GM12878 (cell line): Measurements from ENCODE around the gene VDR. TPM values are rescaled to one million over a fixed set of nuclear protein-coding genes. Genes with fewer than 3 reads are reported as not detected.
A peak's percentile ranks its signal among the peaks of the same experiment; 100 is the strongest.

Experiments used
- ATAC-seq: fragments of 200-7000 bp; cut with Tn5 transposase; 3 replicates; pipeline ENCODE4 v1.9.1; 2020; ENCODE audit warnings: mild to moderate bottlenecking, moderate library complexity
- BruUV-seq: library from RNA; stranded (reverse); fragments of 400-500 nt; replicated peaks from 2 replicates; lab custom pipeline; 2021; lab: Mats Ljungman, UMichigan
- CTCF ChIA-PET: fragments of 300-600 bp; sonication (Branson Sonifier 250); formaldehyde crosslinking; extraction: SDS; loops from one replicate; lab custom pipeline; 2021; ENCODE audit warnings: inconsistent platforms; lab: Yijun Ruan, JAX
- POLR2A ChIA-PET: fragments of 350-600 bp; formaldehyde crosslinking; extraction: SDS; loops from one replicate; lab custom pipeline; 2021; ENCODE audit warnings: inconsistent platforms; lab: Charles Lee
- RAD21 ChIA-PET: fragments of 300-600 bp; sonication (Branson Sonifier 250); formaldehyde crosslinking; loops from one replicate; lab custom pipeline; 2023; ENCODE audit warnings: antibody characterized with exemption; ENCODE audit not compliant: unreplicated experiment; lab: Charles Lee
- SMC1A ChIA-PET: fragments of 300-600 bp; sonication (Branson Sonifier 250); formaldehyde crosslinking; loops from one replicate; lab custom pipeline; 2023; ENCODE audit not compliant: unreplicated experiment, uncharacterized antibody; lab: Charles Lee
- DNase-seq: peaks from one replicate; pipeline ENCODE4 v3.0.0-alpha.2; 2011; ENCODE audit warnings: low read depth, low spot score
- FAIRE-seq: peaks from 3 replicates; lab custom pipeline; 2011; peaks lifted over from hg19 to GRCh38; lab: Jason Lieb, UNC
- H2AFZ ChIP-seq: 2 replicates; pipeline ENCODE4 v1.6.0; 2011; ENCODE audit warnings: low read depth, low read length, control low read depth; ENCODE audit not compliant: control insufficient read depth
- H3K27ac ChIP-seq: 2 replicates; pipeline ENCODE4 v1.5.1; 2011; ENCODE audit warnings: control low read depth; ENCODE audit not compliant: control insufficient read depth, insufficient read depth
- H3K27me3 ChIP-seq, 2 experiments: replicated peaks in 1 of 2; 2 replicates each; pipeline versions ENCODE4 v1.6.0 to v1.6.1; 2011; ENCODE audit warnings: low read length in 1 of 2; ENCODE audit not compliant: control insufficient read depth in 2 of 2, insufficient read depth in 2 of 2
- H3K36me3 ChIP-seq, 2 experiments: 2 replicates each; pipeline ENCODE4 v1.5.1; 2011; ENCODE audit warnings: low read length in 1 of 2; ENCODE audit not compliant: control insufficient read depth in 2 of 2, insufficient read depth in 2 of 2
- H3K4me1 ChIP-seq: 2 replicates; pipeline ENCODE4 v1.6.1; 2011; ENCODE audit warnings: mild to moderate bottlenecking, low read length, moderate library complexity, mixed read lengths; ENCODE audit not compliant: control insufficient read depth, insufficient read depth
- H3K4me2 ChIP-seq: 2 replicates; pipeline ENCODE4 v1.6.0; 2011; ENCODE audit warnings: control low read depth; ENCODE audit not compliant: control insufficient read depth, insufficient read depth
- H3K4me3 ChIP-seq: fragments of 200-600 bp; sonication (generic); 2 replicates; pipeline ENCODE4 v1.5.1; 2016
- H3K79me2 ChIP-seq: 2 replicates; pipeline ENCODE4 v1.6.0; 2011; ENCODE audit warnings: low read length; ENCODE audit not compliant: control insufficient read depth, insufficient read depth
- H3K9ac ChIP-seq: 2 replicates; pipeline ENCODE4 v1.8.0; 2011; ENCODE audit warnings: low read length, control low read depth, mixed read lengths; ENCODE audit not compliant: control insufficient read depth, insufficient read depth
- H3K9me3 ChIP-seq: replicated peaks from 3 replicates; pipeline ENCODE4 v1.5.1; 2011; ENCODE audit warnings: mild to moderate bottlenecking, low read length; ENCODE audit not compliant: control insufficient read depth, insufficient read depth
- H4K20me1 ChIP-seq: 2 replicates; pipeline ENCODE4 v1.6.0; 2011; ENCODE audit not compliant: control insufficient read depth, insufficient read depth
- CBX3 ChIP-seq: fragments of 200-600 bp; sonication (generic); IDR thresholded peaks from 2 replicates; pipeline ENCODE4 v1.6.1; 2016; ENCODE audit warnings: low read depth, borderline replicate concordance
- CHD1 ChIP-seq: IDR thresholded peaks from 2 replicates; pipeline ENCODE4 v1.6.1; 2012; ENCODE audit warnings: low read depth, low read length, improper control_type of control experiment
- CREB1 ChIP-seq: IDR thresholded peaks from 2 replicates; pipeline ENCODE4 v1.6.1; 2012; ENCODE audit warnings: low read depth, mild to moderate bottlenecking, inconsistent platforms
- NR2C1 ChIP-seq: fragments of 450-650 bp; IDR thresholded peaks from 2 replicates; pipeline ENCODE4 v1.6.1; 2017; ENCODE audit warnings: antibody characterized with exemption, mild to moderate bottlenecking, moderate library complexity
- RAD21 ChIP-seq: IDR thresholded peaks from 2 replicates; pipeline ENCODE4 v1.6.1; 2011; ENCODE audit warnings: mild to moderate bottlenecking, low read depth, low read length, moderate library complexity; ENCODE audit not compliant: insufficient read depth
- SPI1 ChIP-seq: IDR thresholded peaks from 2 replicates; pipeline ENCODE4 v1.6.1; 2011; ENCODE audit warnings: low read depth, mild to moderate bottlenecking, low read length, moderate library complexity, borderline replicate concordance; ENCODE audit not compliant: insufficient read depth
- SUPT20H ChIP-seq: IDR thresholded peaks from 2 replicates; pipeline ENCODE4 v1.6.1; 2011; ENCODE audit warnings: low read depth, mild to moderate bottlenecking, low read length, moderate library complexity, borderline replicate concordance; ENCODE audit not compliant: control insufficient read depth
- YY1 ChIP-seq: IDR thresholded peaks from 2 replicates; pipeline ENCODE4 v1.6.1; 2011; ENCODE audit warnings: low read depth, mild to moderate bottlenecking, low read length
- ZBED1 ChIP-seq: IDR thresholded peaks from 2 replicates; pipeline ENCODE4 v1.6.1; 2016; ENCODE audit warnings: borderline replicate concordance
- WGBS: methylation state at CpG from one replicate; pipeline ENCODE4 v1.1.6; 2016; ENCODE audit warnings: low lambda C conversion rate; ENCODE audit not compliant: insufficient replicate concordance, insufficient coverage; ENCODE audit errors: missing lambda C conversion rate; 5-methylcytosine and 5-hydroxymethylcytosine counted together
- in situ Hi-C: fragments of 300-500 bp; cut with MboI; formaldehyde crosslinking; loops from 9 replicates; pipeline ENCODE4 v1.14.3; 2018; ENCODE audit warnings: mixed read lengths
- intact Hi-C: fragments of 100-400 bp; cut with micrococcal nuclease; formaldehyde crosslinking; loops from one replicate; pipeline ENCODE4 v1.14.2; 2022; ENCODE audit not compliant: unreplicated experiment
- polyA plus RNA-seq, 11 experiments: library from polyadenylated mRNA; depleted of rRNA in 4 of 11; unstranded in 6 of 11; stranded (reverse) in 5 of 11; fragments of >200 nt; fragmentation: Nextera tagmentation in 4 of 11; fragmentation: Illumina TruSeq in 1 of 11; extraction: Ambion mirVana in 4 of 11; extraction: Trizol in 1 of 11; gene quantifications; 1 replicate in 1 of 11; 2 replicates in 10 of 11; pipeline versions ENCODE4 v1.2.1 to v1.2.3, GENCODE V29; 2011 to 2016; ENCODE audit warnings: inconsistent platforms in 2 of 11, missing spikeins in 2 of 11, low read depth in 1 of 11
- total RNA-seq, 4 experiments: library from RNA; depleted of rRNA in 3 of 4; stranded (reverse); fragments of >200 nt in 3 of 4; fragmentation: Illumina TruSeq in 1 of 4; extraction: Trizol in 1 of 4; gene quantifications; 2 replicates each; pipeline versions ENCODE4 v1.2.1 to v1.2.3, GENCODE V29; 2013 to 2021
- TF ChIP-seq, protein P1 (sequence below): IDR thresholded peaks from 2 replicates; pipeline ENCODE4 v1.6.1; 2012; ENCODE audit warnings: low read depth, low read length, improper control_type of control experiment
- TF ChIP-seq, protein P2 (sequence below): fragments of 450-650 bp; IDR thresholded peaks from 2 replicates; pipeline ENCODE4 v1.6.1; 2016; ENCODE audit warnings: mild to moderate bottlenecking, moderate library complexity, borderline replicate concordance

Gene VDR
- total and polyA plus RNA-seq, 10 of the 15 experiments (the other 5 are each of a cell fraction or from before 2014, with no cell fraction given), result 0.27 to 7.9 (median 3.0) TPM

DNA sequence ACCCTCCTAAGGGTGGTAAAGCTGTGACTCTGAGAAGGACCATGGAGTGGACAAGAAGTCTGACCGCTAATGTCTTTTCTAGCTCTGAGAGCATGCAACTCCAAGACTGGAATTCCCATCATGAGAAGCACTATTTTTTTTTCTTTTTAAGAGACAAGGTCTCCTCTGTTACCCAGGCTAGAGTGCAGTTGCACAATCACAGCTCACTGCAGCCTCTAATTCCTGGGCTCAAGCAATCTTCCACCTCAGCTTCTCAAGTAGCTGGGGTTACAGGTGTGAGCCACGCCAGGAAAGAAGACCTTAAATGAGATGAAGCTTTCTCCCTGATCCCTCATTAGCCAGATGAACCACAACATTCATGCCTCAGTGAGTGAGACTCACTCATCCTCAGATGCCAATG, 19.2 kb downstream of the VDR start:
- Histone ChIP-seq H3K36me3 (no peaks in the 10 kb centered on the region), H3K27me3 (no peaks in the 10 kb centered on the region), H2AFZ (peak overlapping the region; percentile 55; the same call in 1 of the 2 replicates), H3K4me1 (peaks cover 55% of the 10 kb centered on the region), H4K20me1 (no peaks in the 10 kb centered on the region), H3K4me2 (peak overlapping the region; percentile 94), H3K9me3 (no peaks in the 10 kb centered on the region), H3K79me2 (no peaks in the 10 kb centered on the region), H3K9ac (no peak overlapping the region; the same call in 1 of the 2 replicates)
- in situ Hi-C loops (no loop called here), intact Hi-C loops (no loop called here)
- SMC1A ChIA-PET, result interaction anchor here (0.6 to 11.6 kb wide), 17 partner anchors 9 to 1660 kb away, joined by 3 to 118 read pairs (median 5); partner anchors contain the start of gene HDAC7
- no TSS peak for BruUV-seq
- ATAC-seq, result no peak
- POLR2A ChIA-PET, result interaction anchor here (1.3 to 2.9 kb wide), 6 partner anchors 9 to 131 kb away, joined by 4 to 22 read pairs (median 8); partner anchors contain the start of gene VDR
- DNase-seq, result no peak
- CTCF ChIA-PET, result interaction anchor here (0.6 to 13.0 kb wide), 16 partner anchors 9 to 272 kb away, joined by 3 to 94 read pairs (median 8); partner anchors contain the start of gene VDR
- 39% methylated on average over 2 of the region's 2 CpGs for WGBS
- FAIRE-seq, result no peak
- RAD21 ChIA-PET, result interaction anchor here (0.6 to 4.4 kb wide), 16 partner anchors 9 to 130 kb away, joined by 3 to 44 read pairs (median 8); partner anchors contain the start of genes RAPGEF3 and VDR
- no peak for TF ChIP-seq SPI1
- TF ChIP-seq RAD21, result no peak
- TF ChIP-seq ZBED1, result no peak
- TF ChIP-seq, all 136 proteins: peak for 0
- Histone ChIP-seq H3K27ac (no peak overlapping the region; the same call in 1 of the 2 replicates), H3K4me3 (no peak overlapping the region)

DNA sequence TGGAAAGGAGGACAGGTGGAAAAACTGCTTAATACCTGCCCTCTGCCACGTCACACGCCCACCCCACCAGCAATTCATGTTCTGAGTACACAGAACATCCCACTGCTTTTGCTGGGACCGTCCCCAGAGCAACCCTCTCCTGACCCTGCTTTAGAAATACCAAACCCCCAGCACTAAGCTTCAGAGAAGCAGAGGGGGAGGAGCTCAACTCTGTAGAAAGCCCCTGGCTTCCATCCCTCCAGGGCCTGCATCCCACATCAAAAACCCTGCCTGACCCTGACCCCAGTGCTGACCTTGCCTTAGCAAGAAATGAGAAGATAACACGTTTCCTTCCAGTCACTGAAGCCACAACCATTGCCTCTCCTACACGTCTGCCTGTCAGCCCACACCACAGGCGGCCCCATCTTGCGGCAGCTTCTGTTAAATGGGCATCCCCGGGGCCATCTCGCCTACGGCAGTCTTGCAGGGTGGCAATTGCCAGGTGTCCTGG, 19.7 kb downstream of the VDR start:
- no peaks in the 10 kb centered on the region for H4K20me1 ChIP-seq
- ChIA-PET CTCF (interaction anchor here (0.6 to 13.0 kb wide), 15 partner anchors 9 to 273 kb away, joined by 3 to 94 read pairs (median 9); partner anchors contain the start of gene VDR), RAD21 (interaction anchor here (0.6 to 4.4 kb wide), 17 partner anchors 9 to 180 kb away, joined by 3 to 44 read pairs (median 7); partner anchors contain the start of genes RAPGEF3 and VDR), POLR2A (interaction anchor here (0.5 to 2.9 kb wide), 8 partner anchors 10 to 161 kb away, joined by 3 to 22 read pairs (median 8); partner anchors contain the start of gene VDR), SMC1A (interaction anchor here (0.9 to 11.6 kb wide), 14 partner anchors 10 to 88 kb away, joined by 3 to 118 read pairs (median 8); partner anchors contain the start of gene HDAC7)
- no TSS peak for BruUV-seq
- H2AFZ ChIP-seq, result peak overlapping the region; percentile 55; the same call in 1 of the 2 replicates
- no peaks in the 10 kb centered on the region for H3K27me3 ChIP-seq
- H3K79me2 ChIP-seq, result no peaks in the 10 kb centered on the region
- 1% methylated on average over 10 of the region's 10 CpGs for WGBS
- peak; percentile 71 for DNase-seq
- H3K9ac ChIP-seq, result no peak overlapping the region
- ATAC-seq, result peak; percentile 67
- FAIRE-seq, result peak; percentile 44
- in situ Hi-C loops (no loop called here), intact Hi-C loops (no loop called here)
- H3K4me1 ChIP-seq, result peaks cover 60% of the 10 kb centered on the region
- no peak overlapping the region for H3K4me3 ChIP-seq
- no peaks in the 10 kb centered on the region for H3K9me3 ChIP-seq
- no peaks in the 10 kb centered on the region for H3K36me3 ChIP-seq
- H3K27ac ChIP-seq, result peak overlapping the region; percentile 45
- H3K4me2 ChIP-seq, result peak overlapping the region; percentile 94
- peak; percentile 84; the same call in 1 of the 2 replicates for TF ChIP-seq YY1
- TF ChIP-seq, protein P1, sequence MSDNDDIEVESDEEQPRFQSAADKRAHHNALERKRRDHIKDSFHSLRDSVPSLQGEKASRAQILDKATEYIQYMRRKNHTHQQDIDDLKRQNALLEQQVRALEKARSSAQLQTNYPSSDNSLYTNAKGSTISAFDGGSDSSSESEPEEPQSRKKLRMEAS, result no peak
- no peak for TF ChIP-seq CHD1
- TF ChIP-seq SUPT20H, result no peak
- TF ChIP-seq, protein P2, sequence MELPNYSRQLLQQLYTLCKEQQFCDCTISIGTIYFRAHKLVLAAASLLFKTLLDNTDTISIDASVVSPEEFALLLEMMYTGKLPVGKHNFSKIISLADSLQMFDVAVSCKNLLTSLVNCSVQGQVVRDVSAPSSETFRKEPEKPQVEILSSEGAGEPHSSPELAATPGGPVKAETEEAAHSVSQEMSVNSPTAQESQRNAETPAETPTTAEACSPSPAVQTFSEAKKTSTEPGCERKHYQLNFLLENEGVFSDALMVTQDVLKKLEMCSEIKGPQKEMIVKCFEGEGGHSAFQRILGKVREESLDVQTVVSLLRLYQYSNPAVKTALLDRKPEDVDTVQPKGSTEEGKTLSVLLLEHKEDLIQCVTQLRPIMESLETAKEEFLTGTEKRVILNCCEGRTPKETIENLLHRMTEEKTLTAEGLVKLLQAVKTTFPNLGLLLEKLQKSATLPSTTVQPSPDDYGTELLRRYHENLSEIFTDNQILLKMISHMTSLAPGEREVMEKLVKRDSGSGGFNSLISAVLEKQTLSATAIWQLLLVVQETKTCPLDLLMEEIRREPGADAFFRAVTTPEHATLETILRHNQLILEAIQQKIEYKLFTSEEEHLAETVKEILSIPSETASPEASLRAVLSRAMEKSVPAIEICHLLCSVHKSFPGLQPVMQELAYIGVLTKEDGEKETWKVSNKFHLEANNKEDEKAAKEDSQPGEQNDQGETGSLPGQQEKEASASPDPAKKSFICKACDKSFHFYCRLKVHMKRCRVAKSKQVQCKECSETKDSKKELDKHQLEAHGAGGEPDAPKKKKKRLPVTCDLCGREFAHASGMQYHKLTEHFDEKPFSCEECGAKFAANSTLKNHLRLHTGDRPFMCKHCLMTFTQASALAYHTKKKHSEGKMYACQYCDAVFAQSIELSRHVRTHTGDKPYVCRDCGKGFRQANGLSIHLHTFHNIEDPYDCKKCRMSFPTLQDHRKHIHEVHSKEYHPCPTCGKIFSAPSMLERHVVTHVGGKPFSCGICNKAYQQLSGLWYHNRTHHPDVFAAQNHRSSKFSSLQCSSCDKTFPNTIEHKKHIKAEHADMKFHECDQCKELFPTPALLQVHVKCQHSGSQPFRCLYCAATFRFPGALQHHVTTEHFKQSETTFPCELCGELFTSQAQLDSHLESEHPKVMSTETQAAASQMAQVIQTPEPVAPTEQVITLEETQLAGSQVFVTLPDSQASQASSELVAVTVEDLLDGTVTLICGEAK, result no peak
- TF ChIP-seq CBX3, result no peak
- TF ChIP-seq NR2C1, result peak; percentile 62
- TF ChIP-seq CREB1, result peak; percentile 66
